SK-N-SH (cell line): ENCODE data around the gene ADCY4. TPM values are rescaled to one million over a fixed set of nuclear protein-coding genes. Genes with fewer than 3 reads are reported as not detected.

Experiments used
- CTCF ChIA-PET: fragments of 300-600, 350-600 bp; formaldehyde crosslinking; extraction: SDS; loops from one replicate; lab custom pipeline; 2021; lab: Yijun Ruan, JAX
- POLR2A ChIA-PET: fragments of 350-600 bp; sonication (Branson Sonifier 250); formaldehyde crosslinking; extraction: SDS; loops from one replicate; lab custom pipeline; 2020; ENCODE audit warnings: antibody characterized with exemption, inconsistent platforms; lab: Yijun Ruan, JAX
- DNase-seq: peaks from one replicate; pipeline ENCODE4 v3.0.0; 2012
- H2AFZ ChIP-seq: fragments of 200-600 bp; sonication (generic); 2 replicates; pipeline ENCODE4 v1.8.1; 2016; ENCODE audit warnings: antibody characterized with exemption, mild to moderate bottlenecking, low read depth
- H3F3A ChIP-seq: fragments of 200-600 bp; sonication (generic); replicated peaks from 2 replicates; pipeline ENCODE3; 2016; ENCODE audit warnings: antibody characterized with exemption, mild to moderate bottlenecking; ENCODE audit not compliant: insufficient read depth
- H3K27ac ChIP-seq, 2 experiments: fragments of 200-500 bp in 1 of 2; fragments of 200-600 bp in 1 of 2; sonication (Bioruptor generic) in 1 of 2; sonication (generic), shearing (Covaris generic) in 1 of 2; 2 replicates each; pipeline versions ENCODE4 v1.5.1 to v1.6.1; 2014 to 2016; ENCODE audit warnings: low read depth in 2 of 2, inconsistent platforms in 1 of 2, low read length in 1 of 2, mild to moderate bottlenecking in 1 of 2, mixed read lengths in 1 of 2
- H3K27me3 ChIP-seq: fragments of 200-600 bp; sonication (generic), shearing (Covaris generic); 2 replicates; pipeline ENCODE4 v1.6.1; 2016; ENCODE audit warnings: mixed run types; ENCODE audit not compliant: insufficient read depth
- H3K36me3 ChIP-seq, 2 experiments: fragments of 200-500 bp in 1 of 2; fragments of 200-600 bp in 1 of 2; sonication (Bioruptor generic) in 1 of 2; sonication (generic) in 1 of 2; replicated peaks in 1 of 2; 2 replicates each; pipeline versions ENCODE3 to v1.5.1; 2014 to 2016; ENCODE audit warnings: low read length in 1 of 2, mild to moderate bottlenecking in 1 of 2; ENCODE audit not compliant: insufficient read depth in 2 of 2, control insufficient read depth in 1 of 2
- H3K4me1 ChIP-seq, 2 experiments: fragments of 200-500 bp in 1 of 2; fragments of 200-600 bp in 1 of 2; sonication (Bioruptor generic) in 1 of 2; sonication (generic), shearing (Covaris generic) in 1 of 2; 2 replicates each; pipeline versions ENCODE4 v1.5.1 to v1.6.1; 2014 to 2016; ENCODE audit warnings: low read depth in 1 of 2, low read length in 1 of 2, mixed run types in 1 of 2; ENCODE audit not compliant: insufficient read depth in 2 of 2, control insufficient read depth in 1 of 2
- H3K4me2 ChIP-seq: fragments of 200-600 bp; sonication (generic), shearing (Covaris generic); 2 replicates; pipeline ENCODE4 v1.6.1; 2017; ENCODE audit warnings: mixed run types
- H3K4me3 ChIP-seq, 2 experiments: fragments of 200-500 bp in 1 of 2; fragments of 200-600 bp in 1 of 2; sonication (Bioruptor generic) in 1 of 2; sonication (generic), shearing (Covaris generic) in 1 of 2; 2 replicates each; pipeline versions ENCODE4 v1.5.1 to v1.8.1; 2014 to 2016; ENCODE audit warnings: low read depth in 2 of 2, inconsistent platforms in 1 of 2, low read length in 1 of 2, mild to moderate bottlenecking in 1 of 2, mixed read lengths in 1 of 2, moderate library complexity in 1 of 2
- H3K79me2 ChIP-seq: fragments of 200-600 bp; sonication (generic); 2 replicates; pipeline ENCODE4 v1.8.1; 2017; ENCODE audit warnings: mild to moderate bottlenecking; ENCODE audit not compliant: insufficient read depth
- H3K9ac ChIP-seq: fragments of 200-600 bp; sonication (generic); 2 replicates; pipeline ENCODE4 v1.6.1; 2017; ENCODE audit warnings: mixed run types
- H3K9me2 ChIP-seq: fragments of 200-600 bp; sonication (generic); 2 replicates; pipeline ENCODE4 v1.6.1; 2017; ENCODE audit warnings: mixed run types
- H3K9me3 ChIP-seq: fragments of 200-600 bp; sonication (generic); 2 replicates; pipeline ENCODE4 v1.6.1; 2017; ENCODE audit warnings: mixed run types, mild to moderate bottlenecking, moderate library complexity
- H4K20me1 ChIP-seq: fragments of 200-600 bp; sonication (generic); 2 replicates; pipeline ENCODE4 v1.6.1; 2017; ENCODE audit warnings: mild to moderate bottlenecking, mixed run types; ENCODE audit not compliant: insufficient read depth
- CTCF ChIP-seq: fragments of 200-600 bp; sonication (generic); IDR thresholded peaks from 2 replicates; pipeline ENCODE4 v1.6.1; 2017; ENCODE audit warnings: antibody characterized with exemption, mild to moderate bottlenecking, moderate library complexity
- EP300 ChIP-seq, 2 experiments: IDR thresholded peaks; 2 replicates each; pipeline versions ENCODE4 v1.4.0 to v1.6.1; 2012; ENCODE audit warnings: borderline replicate concordance in 1 of 2, low read depth in 1 of 2, low read length in 1 of 2
- FOSL2 ChIP-seq: IDR thresholded peaks from 2 replicates; pipeline ENCODE4 v1.4.0; 2012; ENCODE audit warnings: low read depth, mild to moderate bottlenecking, moderate library complexity, borderline replicate concordance
- FOXJ3 ChIP-seq: sonication (generic); formaldehyde crosslinking; IDR thresholded peaks from 2 replicates; pipeline ENCODE4 v1.5.1; 2020; ENCODE audit warnings: mild to moderate bottlenecking, missing genetic modification reagents
- GABPA ChIP-seq: IDR thresholded peaks from 2 replicates; pipeline ENCODE4 v1.4.0; 2012; ENCODE audit warnings: low read depth, mild to moderate bottlenecking
- GATA2 ChIP-seq: sonication (generic); formaldehyde crosslinking; IDR thresholded peaks from 2 replicates; pipeline ENCODE4 v1.5.0; 2020; ENCODE audit warnings: mild to moderate bottlenecking, missing genetic modification reagents
- IRF3 ChIP-seq: fragments of 150-350 bp; IDR thresholded peaks from 2 replicates; pipeline ENCODE4 v1.6.1; 2016; ENCODE audit warnings: mild to moderate bottlenecking, low read depth, low read length
- JUND ChIP-seq: IDR thresholded peaks from 2 replicates; pipeline ENCODE4 v1.4.0; 2012
- MEF2A ChIP-seq: IDR thresholded peaks from 2 replicates; pipeline ENCODE4 v1.4.0; 2012; ENCODE audit warnings: low read depth, borderline replicate concordance
- MXI1 ChIP-seq: IDR thresholded peaks from 2 replicates; pipeline ENCODE4 v1.6.1; 2012; ENCODE audit warnings: mild to moderate bottlenecking, low read depth, low read length, improper control_type of control experiment
- NFIC ChIP-seq: IDR thresholded peaks from 2 replicates; pipeline ENCODE4 v1.4.0; 2012; ENCODE audit warnings: borderline replicate concordance
- NRF1 ChIP-seq: IDR thresholded peaks from 2 replicates; pipeline ENCODE4 v1.6.1; 2012; ENCODE audit warnings: low read depth, mild to moderate bottlenecking, low read length
- PBX3 ChIP-seq: IDR thresholded peaks from 2 replicates; pipeline ENCODE4; 2012
- POLR2AphosphoS5 ChIP-seq: IDR thresholded peaks from 2 replicates; pipeline ENCODE4 v1.6.1; 2012; ENCODE audit warnings: low read depth, low read length
- RAD21 ChIP-seq: IDR thresholded peaks from 2 replicates; pipeline ENCODE4 v1.6.1; 2012; ENCODE audit warnings: mild to moderate bottlenecking, low read length
- SIN3A ChIP-seq: IDR thresholded peaks from 2 replicates; pipeline ENCODE4 v1.6.1; 2012; ENCODE audit warnings: low read depth, mild to moderate bottlenecking, low read length, moderate library complexity, borderline replicate concordance
- TCF12 ChIP-seq: IDR thresholded peaks from 2 replicates; pipeline ENCODE4 v1.4.0; 2012
- TEAD4 ChIP-seq: IDR thresholded peaks from 2 replicates; pipeline ENCODE4 v1.4.0; 2012; ENCODE audit warnings: mild to moderate bottlenecking, borderline replicate concordance; ENCODE audit not compliant: insufficient read depth
- USF2 ChIP-seq: fragments of 150-350 bp; IDR thresholded peaks from 2 replicates; pipeline ENCODE4 v1.6.1; 2017; ENCODE audit warnings: antibody characterized with exemption, low read length, low read depth, borderline replicate concordance
- ZBTB33 ChIP-seq: IDR thresholded peaks from 2 replicates; pipeline ENCODE4 v1.4.0; 2012; ENCODE audit warnings: low read depth, borderline replicate concordance
- WGBS: methylation state at CpG from one replicate; pipeline ENCODE4 v1.1.6; 2017; ENCODE audit warnings: low lambda C conversion rate; 5-methylcytosine and 5-hydroxymethylcytosine counted together
- polyA plus RNA-seq, 3 experiments: library from polyadenylated mRNA; depleted of rRNA; stranded (reverse); fragments of >200 nt; gene quantifications; 2 replicates each; pipeline ENCODE4 v1.2.3, GENCODE V29; 2012

Gene ADCY4
- polyA plus RNA-seq, 1 of the 3 experiments (the other 2 are of a cell fraction): 0.08 TPM

- Histone ChIP-seq H3K9me3 (no peaks in the 10 kb centered on the region), H4K20me1 (no peaks in the 10 kb centered on the region), H2AFZ (no peak overlapping the region), H3K4me2 (no peak overlapping the region), H3K4me3 (no peak overlapping the region), H3K9ac (no peak overlapping the region), H3K27me3 (no peaks in the 10 kb centered on the region), H3F3A (no peaks in the 10 kb centered on the region), H3K79me2 (no peaks in the 10 kb centered on the region; the same call in 1 of the 2 replicates), H3K36me3 (peaks cover 0 to 9% of the 10 kb centered on the region in 2 experiments), H3K27ac (no peak overlapping the region), H3K4me1 (peaks cover 6 to 10% of the 10 kb centered on the region in 2 experiments; a peak in 2 of 4 replicates), H3K9me2 (no peaks in the 10 kb centered on the region)
- TF ChIP-seq MEF2A: no peak
- TF ChIP-seq FOSL2: no peak
- no peak for TF ChIP-seq SIN3A
- no peak for TF ChIP-seq NFIC
- TF ChIP-seq GABPA: no peak
- TF ChIP-seq POLR2AphosphoS5: no peak
- no peak for TF ChIP-seq ZBTB33
- no peak for TF ChIP-seq NRF1
- no peak for TF ChIP-seq FOXJ3 (CRISPR knock-in tag)
- no peak for TF ChIP-seq PBX3
- WGBS: 95% methylated on average over 3 of the region's 3 CpGs
- DNase-seq: peak; percentile 40
- POLR2A ChIA-PET: no interaction called here
- CTCF ChIA-PET: interaction anchor here (1.0 to 3.0 kb wide), 3 partner anchors 22 to 31 kb away, joined by 6 to 14 read pairs (median 11); partner anchors contain the start of gene TINF2
Measured at GRCh38 chr14:24273422-24273998, 61.4 kb downstream of the ADCY4 start.

- no peaks in the 10 kb centered on the region for H3K27me3 ChIP-seq
- H3K79me2 ChIP-seq: no peaks in the 10 kb centered on the region; the same call in 1 of the 2 replicates
- peaks cover 0 to 15% of the 10 kb centered on the region in 2 experiments for H3K36me3 ChIP-seq
- 79% methylated on average over 2 of the region's 2 CpGs for WGBS
- no peak overlapping the region for H3K9ac ChIP-seq
- POLR2A ChIA-PET: interaction anchor here (0.6 kb wide), 1 partner anchor 1201 kb away, joined by 3 read pairs; no protein-coding TSS in a partner anchor
- H3K27ac ChIP-seq: no peak overlapping the region
- H3K4me2 ChIP-seq: no peak overlapping the region
- H3K9me2 ChIP-seq: no peaks in the 10 kb centered on the region
- H3K4me1 ChIP-seq: peaks cover 6 to 10% of the 10 kb centered on the region in 2 experiments; a peak in 2 of 4 replicates
- H3F3A ChIP-seq: no peaks in the 10 kb centered on the region
- CTCF ChIA-PET: interaction anchor here (0.7 to 4.9 kb wide), 4 partner anchors 11 to 50 kb away, joined by 4 to 37 read pairs (median 13); partner anchors contain the start of gene TINF2
- H3K4me3 ChIP-seq: no peak overlapping the region
- H4K20me1 ChIP-seq: no peaks in the 10 kb centered on the region
- no peaks in the 10 kb centered on the region for H3K9me3 ChIP-seq
- no peak overlapping the region for H2AFZ ChIP-seq
- DNase-seq: no peak
- TF ChIP-seq POLR2AphosphoS5 (no peak), TEAD4 (no peak), EP300 (IDR thresholded peaks at IDR 0.05; ENCODE audit: borderline replicate concordance in 1 of 2, low read depth in 1 of 2, low read length in 1 of 2) (no peak), MEF2A (no peak), IRF3 (no peak), MXI1 (no peak), NFIC (no peak), USF2 (no peak), GATA2 (no peak), FOSL2 (no peak), JUND (no peak), RAD21 (no peak), CTCF (no peak; the same call in 1 of the 2 replicates), TCF12 (no peak)
Measured at GRCh38 chr14:24272467-24272866, 62.4 kb downstream of the ADCY4 start.
